Measurements from ENCODE around the gene ACKR1.

DNA sequence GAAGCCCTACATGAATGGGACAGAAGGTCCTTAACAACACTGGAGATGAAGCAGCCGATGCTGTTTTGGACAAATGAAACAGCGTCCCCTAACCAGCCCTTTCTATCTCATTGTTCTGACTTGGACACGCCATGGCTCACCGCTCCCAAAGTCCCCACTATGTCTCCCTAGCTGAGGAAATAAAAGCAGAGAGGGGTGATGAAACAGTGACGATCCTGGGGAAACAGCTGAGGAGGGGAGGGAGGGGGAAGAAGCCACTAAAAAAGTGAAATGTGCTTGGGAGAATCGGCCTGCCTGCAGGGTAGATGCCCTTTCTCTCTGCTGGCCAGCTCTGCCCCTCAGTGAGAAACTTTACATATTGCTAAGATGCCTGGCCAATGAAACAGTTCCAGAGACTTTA is 1.1 kb upstream of the ACKR1 start:
- TF ChIP-seq, protein P1, sequence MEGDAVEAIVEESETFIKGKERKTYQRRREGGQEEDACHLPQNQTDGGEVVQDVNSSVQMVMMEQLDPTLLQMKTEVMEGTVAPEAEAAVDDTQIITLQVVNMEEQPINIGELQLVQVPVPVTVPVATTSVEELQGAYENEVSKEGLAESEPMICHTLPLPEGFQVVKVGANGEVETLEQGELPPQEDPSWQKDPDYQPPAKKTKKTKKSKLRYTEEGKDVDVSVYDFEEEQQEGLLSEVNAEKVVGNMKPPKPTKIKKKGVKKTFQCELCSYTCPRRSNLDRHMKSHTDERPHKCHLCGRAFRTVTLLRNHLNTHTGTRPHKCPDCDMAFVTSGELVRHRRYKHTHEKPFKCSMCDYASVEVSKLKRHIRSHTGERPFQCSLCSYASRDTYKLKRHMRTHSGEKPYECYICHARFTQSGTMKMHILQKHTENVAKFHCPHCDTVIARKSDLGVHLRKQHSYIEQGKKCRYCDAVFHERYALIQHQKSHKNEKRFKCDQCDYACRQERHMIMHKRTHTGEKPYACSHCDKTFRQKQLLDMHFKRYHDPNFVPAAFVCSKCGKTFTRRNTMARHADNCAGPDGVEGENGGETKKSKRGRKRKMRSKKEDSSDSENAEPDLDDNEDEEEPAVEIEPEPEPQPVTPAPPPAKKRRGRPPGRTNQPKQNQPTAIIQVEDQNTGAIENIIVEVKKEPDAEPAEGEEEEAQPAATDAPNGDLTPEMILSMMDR (IDR thresholded peaks at IDR 0.05; ENCODE audit: insufficient read depth, low read length) = no peak
- TF ChIP-seq POLR2AphosphoS5 (IDR thresholded peaks at IDR 0.05; ENCODE audit: low read depth) = no peak
- TF ChIP-seq GABPA (IDR thresholded peaks at IDR 0.05; ENCODE audit: low read depth) = no peak
- TF ChIP-seq, protein P2, sequence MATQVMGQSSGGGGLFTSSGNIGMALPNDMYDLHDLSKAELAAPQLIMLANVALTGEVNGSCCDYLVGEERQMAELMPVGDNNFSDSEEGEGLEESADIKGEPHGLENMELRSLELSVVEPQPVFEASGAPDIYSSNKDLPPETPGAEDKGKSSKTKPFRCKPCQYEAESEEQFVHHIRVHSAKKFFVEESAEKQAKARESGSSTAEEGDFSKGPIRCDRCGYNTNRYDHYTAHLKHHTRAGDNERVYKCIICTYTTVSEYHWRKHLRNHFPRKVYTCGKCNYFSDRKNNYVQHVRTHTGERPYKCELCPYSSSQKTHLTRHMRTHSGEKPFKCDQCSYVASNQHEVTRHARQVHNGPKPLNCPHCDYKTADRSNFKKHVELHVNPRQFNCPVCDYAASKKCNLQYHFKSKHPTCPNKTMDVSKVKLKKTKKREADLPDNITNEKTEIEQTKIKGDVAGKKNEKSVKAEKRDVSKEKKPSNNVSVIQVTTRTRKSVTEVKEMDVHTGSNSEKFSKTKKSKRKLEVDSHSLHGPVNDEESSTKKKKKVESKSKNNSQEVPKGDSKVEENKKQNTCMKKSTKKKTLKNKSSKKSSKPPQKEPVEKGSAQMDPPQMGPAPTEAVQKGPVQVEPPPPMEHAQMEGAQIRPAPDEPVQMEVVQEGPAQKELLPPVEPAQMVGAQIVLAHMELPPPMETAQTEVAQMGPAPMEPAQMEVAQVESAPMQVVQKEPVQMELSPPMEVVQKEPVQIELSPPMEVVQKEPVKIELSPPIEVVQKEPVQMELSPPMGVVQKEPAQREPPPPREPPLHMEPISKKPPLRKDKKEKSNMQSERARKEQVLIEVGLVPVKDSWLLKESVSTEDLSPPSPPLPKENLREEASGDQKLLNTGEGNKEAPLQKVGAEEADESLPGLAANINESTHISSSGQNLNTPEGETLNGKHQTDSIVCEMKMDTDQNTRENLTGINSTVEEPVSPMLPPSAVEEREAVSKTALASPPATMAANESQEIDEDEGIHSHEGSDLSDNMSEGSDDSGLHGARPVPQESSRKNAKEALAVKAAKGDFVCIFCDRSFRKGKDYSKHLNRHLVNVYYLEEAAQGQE (IDR thresholded peaks at IDR 0.05; ENCODE audit: insufficient replicate concordance, low read depth) = no peak
- TF ChIP-seq SPI1 (IDR thresholded peaks at IDR 0.05; ENCODE audit: borderline replicate concordance, low read depth) = no peak
